Measurements from ENCODE around the gene CNIH2.

DNA sequence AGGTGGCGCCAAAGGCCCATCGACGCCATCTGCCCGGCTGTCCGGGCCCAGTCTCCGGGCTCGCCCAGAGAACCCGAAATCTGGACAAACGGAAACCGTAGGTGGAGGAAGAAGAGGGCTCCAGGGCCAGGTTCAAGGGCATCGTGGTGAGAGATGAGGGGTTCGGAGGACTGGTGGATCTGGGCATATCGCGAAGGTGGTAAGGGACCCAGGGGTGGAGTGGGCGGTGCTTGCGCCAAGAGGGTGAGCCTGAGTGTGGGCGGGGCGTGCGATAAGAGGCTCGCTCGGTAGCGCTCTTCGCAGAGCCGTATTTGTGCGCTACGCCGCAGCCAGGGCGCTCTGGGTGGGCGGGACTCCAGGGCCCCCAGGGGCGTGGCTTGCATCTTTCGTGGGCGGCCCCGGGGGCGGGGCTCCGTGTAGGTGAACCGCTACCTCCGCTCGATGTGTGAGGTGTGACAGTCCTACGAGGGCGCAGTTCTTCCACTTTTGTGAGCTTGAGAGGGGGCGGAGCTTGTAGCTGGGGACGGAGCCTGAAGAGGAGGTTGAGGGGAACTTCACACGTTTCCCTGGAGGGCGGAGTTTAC is 34.1 kb downstream of the CNIH2 start:
- TF ChIP-seq XRCC3 (IDR thresholded peaks at IDR 0.05) (no peak), GATA2 (CRISPR knock-in tag; IDR thresholded peaks at IDR 0.05) (no peak), ADNP (tag; IDR thresholded peaks at IDR 0.05) (no peak)
- TF ChIP-seq, protein P1, sequence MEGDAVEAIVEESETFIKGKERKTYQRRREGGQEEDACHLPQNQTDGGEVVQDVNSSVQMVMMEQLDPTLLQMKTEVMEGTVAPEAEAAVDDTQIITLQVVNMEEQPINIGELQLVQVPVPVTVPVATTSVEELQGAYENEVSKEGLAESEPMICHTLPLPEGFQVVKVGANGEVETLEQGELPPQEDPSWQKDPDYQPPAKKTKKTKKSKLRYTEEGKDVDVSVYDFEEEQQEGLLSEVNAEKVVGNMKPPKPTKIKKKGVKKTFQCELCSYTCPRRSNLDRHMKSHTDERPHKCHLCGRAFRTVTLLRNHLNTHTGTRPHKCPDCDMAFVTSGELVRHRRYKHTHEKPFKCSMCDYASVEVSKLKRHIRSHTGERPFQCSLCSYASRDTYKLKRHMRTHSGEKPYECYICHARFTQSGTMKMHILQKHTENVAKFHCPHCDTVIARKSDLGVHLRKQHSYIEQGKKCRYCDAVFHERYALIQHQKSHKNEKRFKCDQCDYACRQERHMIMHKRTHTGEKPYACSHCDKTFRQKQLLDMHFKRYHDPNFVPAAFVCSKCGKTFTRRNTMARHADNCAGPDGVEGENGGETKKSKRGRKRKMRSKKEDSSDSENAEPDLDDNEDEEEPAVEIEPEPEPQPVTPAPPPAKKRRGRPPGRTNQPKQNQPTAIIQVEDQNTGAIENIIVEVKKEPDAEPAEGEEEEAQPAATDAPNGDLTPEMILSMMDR (IDR thresholded peaks at IDR 0.05 in 2 of 3, conservative IDR thresholded peaks at IDR 0.05 in 1 of 3; ENCODE audit: insufficient read depth in 2 of 3, low read depth in 1 of 3, low read length in 3 of 3), result peak; percentile 11 to 97 (median 96); a peak in 5 of 6 replicates
- TF ChIP-seq, protein P2, sequence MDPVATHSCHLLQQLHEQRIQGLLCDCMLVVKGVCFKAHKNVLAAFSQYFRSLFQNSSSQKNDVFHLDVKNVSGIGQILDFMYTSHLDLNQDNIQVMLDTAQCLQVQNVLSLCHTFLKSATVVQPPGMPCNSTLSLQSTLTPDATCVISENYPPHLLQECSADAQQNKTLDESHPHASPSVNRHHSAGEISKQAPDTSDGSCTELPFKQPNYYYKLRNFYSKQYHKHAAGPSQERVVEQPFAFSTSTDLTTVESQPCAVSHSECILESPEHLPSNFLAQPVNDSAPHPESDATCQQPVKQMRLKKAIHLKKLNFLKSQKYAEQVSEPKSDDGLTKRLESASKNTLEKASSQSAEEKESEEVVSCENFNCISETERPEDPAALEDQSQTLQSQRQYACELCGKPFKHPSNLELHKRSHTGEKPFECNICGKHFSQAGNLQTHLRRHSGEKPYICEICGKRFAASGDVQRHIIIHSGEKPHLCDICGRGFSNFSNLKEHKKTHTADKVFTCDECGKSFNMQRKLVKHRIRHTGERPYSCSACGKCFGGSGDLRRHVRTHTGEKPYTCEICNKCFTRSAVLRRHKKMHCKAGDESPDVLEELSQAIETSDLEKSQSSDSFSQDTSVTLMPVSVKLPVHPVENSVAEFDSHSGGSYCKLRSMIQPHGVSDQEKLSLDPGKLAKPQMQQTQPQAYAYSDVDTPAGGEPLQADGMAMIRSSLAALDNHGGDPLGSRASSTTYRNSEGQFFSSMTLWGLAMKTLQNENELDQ (CRISPR knock-in tag; IDR thresholded peaks at IDR 0.05; ENCODE audit: borderline replicate concordance), result no peak

Data from K562 (cell line).